ENCODE data around the gene GSTA4.
A peak's percentile ranks its signal among the peaks of the same experiment; 100 is the strongest.

The GSTA4 gene

GRCh38 chr6:52995089-52995912 is at the start of gene GSTA4:
GSTA4 (minus strand) TSS chr6:52995284; CDS start chr6:52994243, 1,041 bp downstream.
- DNase-seq (ENCODE audit: insufficient read length, low spot score), result peak; percentile 80
- FAIRE-seq, result peak; percentile 90

GRCh38 chr6:53044572-53044971 is 49.5 kb upstream of the GSTA4 start:
- no peak for DNase-seq (ENCODE audit: insufficient read length, low spot score)
- no peak for FAIRE-seq

- FAIRE-seq, result no peak
Observed at GRCh38 chr6:53044071-53044470, 49.0 kb upstream of the GSTA4 start.

GRCh38 chr6:53043581-53043980 is 48.5 kb upstream of the GSTA4 start:
- no peak for DNase-seq (ENCODE audit: insufficient read length, low spot score)
- no peak for FAIRE-seq

More at GRCh38 chr6:53044071-53044470, 49.0 kb upstream of the GSTA4 start:
- DNase-seq (ENCODE audit: insufficient read length, low spot score), result no peak

GRCh38 chr6:53042112-53042511 is 47.0 kb upstream of the GSTA4 start:
- DNase-seq (ENCODE audit: insufficient read length, low spot score), result no peak
- no peak for FAIRE-seq

GRCh38 chr6:53041356-53041755 is 46.3 kb upstream of the GSTA4 start:
- no peak for DNase-seq (ENCODE audit: insufficient read length, low spot score)
- no peak for FAIRE-seq

GRCh38 chr6:53038596-53038995 is 43.5 kb upstream of the GSTA4 start:
- DNase-seq (ENCODE audit: insufficient read length, low spot score), result no peak
- FAIRE-seq, result no peak

- no peak for DNase-seq (ENCODE audit: insufficient read length, low spot score)
- no peak for FAIRE-seq
Observed at GRCh38 chr6:53038141-53038540, 43.1 kb upstream of the GSTA4 start.

- FAIRE-seq (no peak), DNase-seq (ENCODE audit: insufficient read length, low spot score) (no peak)
Observed at GRCh38 chr6:53035549-53036213, 40.6 kb upstream of the GSTA4 start.

GRCh38 chr6:53033764-53034163 is 38.7 kb upstream of the GSTA4 start:
- FAIRE-seq (no peak), DNase-seq (ENCODE audit: insufficient read length, low spot score) (no peak)

GRCh38 chr6:53032849-53033248 is 37.8 kb upstream of the GSTA4 start:
- FAIRE-seq (no peak), DNase-seq (ENCODE audit: insufficient read length, low spot score) (no peak)

GRCh38 chr6:53031281-53031680 is 36.2 kb upstream of the GSTA4 start:
- DNase-seq (ENCODE audit: insufficient read length, low spot score) (no peak), FAIRE-seq (no peak)

- no peak for FAIRE-seq
- no peak for DNase-seq (ENCODE audit: insufficient read length, low spot score)
Observed at GRCh38 chr6:53029761-53030160, 34.7 kb upstream of the GSTA4 start.

- DNase-seq (ENCODE audit: insufficient read length, low spot score), result no peak
Observed at GRCh38 chr6:53029257-53029656, 34.2 kb upstream of the GSTA4 start.

GRCh38 chr6:53028467-53028866 is 33.4 kb upstream of the GSTA4 start:
- no peak for FAIRE-seq

More at GRCh38 chr6:53029257-53029656, 34.2 kb upstream of the GSTA4 start:
- FAIRE-seq, result no peak

GRCh38 chr6:53027131-53027718 is 32.1 kb upstream of the GSTA4 start:
- FAIRE-seq, result no peak
- DNase-seq (ENCODE audit: insufficient read length, low spot score), result no peak

More at GRCh38 chr6:53028467-53028866, 33.4 kb upstream of the GSTA4 start:
- DNase-seq (ENCODE audit: insufficient read length, low spot score), result no peak

GRCh38 chr6:53026526-53026925 is 31.4 kb upstream of the GSTA4 start:
- no peak for FAIRE-seq
- DNase-seq (ENCODE audit: insufficient read length, low spot score), result no peak

- DNase-seq (ENCODE audit: insufficient read length, low spot score) (no peak), FAIRE-seq (no peak)
Observed at GRCh38 chr6:53023323-53023722, 28.2 kb upstream of the GSTA4 start.

GRCh38 chr6:53020005-53020744 is 25.1 kb upstream of the GSTA4 start:
- DNase-seq (ENCODE audit: insufficient read length, low spot score), result no peak
- FAIRE-seq, result no peak

- no peak for FAIRE-seq
- no peak for DNase-seq (ENCODE audit: insufficient read length, low spot score)
Observed at GRCh38 chr6:53018446-53018845, 23.4 kb upstream of the GSTA4 start.

GRCh38 chr6:53015486-53015885 is 20.4 kb upstream of the GSTA4 start:
- FAIRE-seq (no peak), DNase-seq (ENCODE audit: insufficient read length, low spot score) (no peak)

Data from GM19239 (cell line).